ENCODE data around the gene ZCCHC9. TPM values are rescaled to one million over a fixed set of nuclear protein-coding genes. Genes with fewer than 3 reads are reported as not detected.

Gene ZCCHC9
- polyA plus RNA-seq, 1 experiment = 10.7 TPM

DNA sequence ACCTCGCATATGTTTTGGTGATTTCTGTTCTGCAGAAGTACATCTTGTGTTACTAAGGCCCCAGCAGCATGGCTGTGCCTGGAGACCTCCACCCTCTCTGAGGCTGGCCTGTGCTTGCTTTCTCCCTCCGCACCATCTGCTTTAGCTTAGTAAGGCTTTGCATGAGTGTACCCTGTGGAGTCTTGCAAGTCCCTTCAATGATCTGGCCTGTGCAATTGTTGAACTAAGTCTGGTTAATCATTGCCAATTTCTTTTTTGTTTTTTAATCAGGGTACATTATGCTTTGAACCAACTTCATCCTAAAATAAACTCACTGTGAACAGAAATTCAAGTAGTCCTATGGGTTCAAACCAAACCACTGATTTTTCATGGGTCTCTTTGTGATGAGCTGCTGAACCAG is 60.2 kb downstream of the ZCCHC9 start:
- no peak overlapping the region for H3K4me3 ChIP-seq (ENCODE audit: low read depth, low read length)
- ChIA-PET POLR2A (no interaction called here), CTCF (no interaction called here)
- TF ChIP-seq CTCF (IDR thresholded peaks at IDR 0.05; ENCODE audit: insufficient read depth, low read depth, low read length) = no peak
- no peaks in the 10 kb centered on the region for H3K36me3 ChIP-seq (ENCODE audit: control insufficient read depth, insufficient read depth, low read length)
- DNase-seq (ENCODE audit: low read depth) = no peak
- H3K27me3 ChIP-seq (ENCODE audit: control insufficient read depth, insufficient read depth, low read length) = no peaks in the 10 kb centered on the region

Other genes with a start within 250 kb of the ZCCHC9 start
- gene CKMT2, start 68.3 kb upstream of the ZCCHC9 start, polyA plus RNA-seq (2011; rRNA removed) = 0.10 and 0.17 TPM in 2 replicates
- 0.18 TPM in 1 of 2 replicates, not detected in the other for gene ACOT12, start 92.5 kb downstream of the ZCCHC9 start, polyA plus RNA-seq (2011; rRNA removed)

Data from BJ (cell line).